Heart left ventricle (tissue), 16 donors: ENCODE results near the gene ITGAE. TPM values are rescaled to one million over a fixed set of nuclear protein-coding genes. Genes with fewer than 3 reads are reported as not detected.

ENCODE experiments used
- ATAC-seq, 4 donors: fragments of 200-7000 bp; cut with Tn5 transposase; one replicate each; pipeline ENCODE4 v1.9.1; 2020 to 2022; ENCODE audit warnings: moderate library complexity in 4 of 4, mild to moderate bottlenecking in 3 of 4, moderate number of reproducible peaks in 1 of 4
- DNase-seq, 5 donors: peaks; one replicate each; pipeline ENCODE4 v3.0.0-alpha.2; 2020
- H3K27ac ChIP-seq, 12 donors: fragments of 200-600 bp; sonication (generic) in 4 of 12; one replicate each; pipeline versions ENCODE4 v1.5.0 to v1.8.0; 2016 to 2022; ENCODE audit warnings: mild to moderate bottlenecking in 2 of 12
- H3K27me3 ChIP-seq, 9 donors: fragments of 200-600 bp; sonication (generic) in 2 of 9; one replicate each; pipeline versions ENCODE4 v1.5.1 to v1.8.0; 2016 to 2022; ENCODE audit warnings: mild to moderate bottlenecking in 3 of 9
- H3K36me3 ChIP-seq, 9 donors: fragments of 200-600 bp; sonication (generic) in 2 of 9; one replicate each; pipeline versions ENCODE4 v1.5.0 to v1.8.0; 2018 to 2022; ENCODE audit warnings: mild to moderate bottlenecking in 2 of 9
- H3K4me1 ChIP-seq, 12 donors: fragments of 200-600 bp; sonication (generic) in 4 of 12; one replicate each; pipeline versions ENCODE4 v1.5.0 to v1.8.0; 2016 to 2022; ENCODE audit warnings: mild to moderate bottlenecking in 3 of 12
- H3K4me3 ChIP-seq, 12 donors: fragments of 200-600 bp; sonication (generic) in 4 of 12; one replicate each; pipeline versions ENCODE4 v1.5.0 to v1.8.0; 2017 to 2022; ENCODE audit warnings: mild to moderate bottlenecking in 9 of 12, moderate library complexity in 4 of 12
- H3K9me3 ChIP-seq, 12 donors: fragments of 200-600 bp; sonication (generic) in 4 of 12; one replicate each; pipeline versions ENCODE4 v1.5.0 to v1.8.0; 2016 to 2022; ENCODE audit warnings: mild to moderate bottlenecking in 1 of 12
- CTCF ChIP-seq, 12 donors: fragments of 200-600 bp; sonication (generic) in 4 of 12; IDR thresholded peaks; one replicate each; pipeline versions ENCODE4 v1.5.0 to v1.8.0; 2018 to 2022; ENCODE audit warnings: antibody characterized with exemption in 12 of 12, mild to moderate bottlenecking in 5 of 12
- POLR2A ChIP-seq, 2 donors: fragments of 450-650 bp; IDR thresholded peaks; one replicate each; pipeline ENCODE4 v1.6.1; 2017; ENCODE audit warnings: antibody characterized with exemption in 2 of 2, mild to moderate bottlenecking in 2 of 2, moderate library complexity in 2 of 2
- WGBS, 4 donors: extraction: QIAGEN DNeasy Blood & Tissue Kit in 2 of 4; methylation state at CpG; one replicate each; pipeline versions ENCODE4 v1.1.5 to v1.1.7; 2013 to 2018; 5-methylcytosine and 5-hydroxymethylcytosine counted together
- intact Hi-C, 10 donors: fragments of 100-400 bp; cut with DNase I; formaldehyde crosslinking; loops; one replicate each; pipeline versions ENCODE4 v1.11.1 to v1.14.2; 2022
- polyA plus RNA-seq, 2 donors: library from polyadenylated mRNA; stranded (reverse); fragments of 200-250 nt; gene quantifications; one replicate each; pipeline ENCODE4 v1.2.3, GENCODE V29; 2013
- total RNA-seq, 9 donors: library from RNA; depleted of rRNA in 2 of 9; stranded (reverse); fragments of >200 nt in 2 of 9; fragmentation: NEBNext Ultra II Directional in 3 of 9; extraction: Animal tissue kit (Norgen Biotek cat#: 25700) in 3 of 9; gene quantifications; one replicate each; pipeline versions ENCODE4 v1.1.0 to v1.2.4, GENCODE V29; 2016 to 2023
- donor health status: ischemic (EF 13 %, LVEDD 7.1; RV severe dilation, severe dysfunction).
- donor health status: healthy with polysubstance abuse.
- donor health status: DM: no; HTN: yes; CAD: no.
- donor health status: DM: no; HTN: no; CAD: no.
- donor health status: ischemic (EF 25% LVEDD 6.9; RV normal size, moderate dysfunction).
- donor health status: ischemic (EF 25% LVEDD 5.7; RV mildly dilated, moderate dysfunction).
- donor health status: healthy.
- donor health status: DM: yes; HTN: yes; CAD: no.
- donor health status: ischemic (EF 35%, LVEDD 5.7; RV mildly dilated, moderate dysfunction).
- donor health status: nonischemic (EF 11% LVEDD 7.7; RV severe dilation, severe dysfunction).
- donor health status: DM: yes; HTN: yes; CAD: no.
- donor health status: PGD.
- donor health status: ischemic (EF 29% LVEDD 5.4; RV normal size, mild dysfunction).
- donor health status: nonischemic (EF 23%, LVEDD 6.1; RV moderate dilation, normal function).

Gene ITGAE
- total and polyA plus RNA-seq, 11 donors = 7.1 to 32.9 (median 15.3) TPM

GRCh38 chr17:3761918-3762380 is 39.0 kb downstream of the ITGAE start:
- Histone ChIP-seq H3K27ac (no peak overlapping the region), H3K9me3 (peaks cover 0 to 12% (median 5%) of the 10 kb centered on the region in 12 donors), H3K4me1 (peaks cover 0 to 6% (median 0%) of the 10 kb centered on the region in 12 donors), H3K36me3 (no peaks in the 10 kb centered on the region), H3K4me3 (no peak overlapping the region), H3K27me3 (no peaks in the 10 kb centered on the region)
- DNase-seq (no peak), ATAC-seq (no peak)
- 80 to 83% (median 81%) methylated on average over 15 to 16 of the region's 16 CpGs for WGBS, 4 donors
- no peak for TF ChIP-seq CTCF (IDR thresholded peaks at IDR 0.05)
- no peak for TF ChIP-seq POLR2A (IDR thresholded peaks at IDR 0.05)
- intact Hi-C loops = no loop called here

GRCh38 chr17:3761036-3761917 is 39.7 kb downstream of the ITGAE start:
- Histone ChIP-seq H3K27me3 (no peaks in the 10 kb centered on the region), H3K4me1 (peaks cover 0 to 6% (median 0%) of the 10 kb centered on the region in 12 donors), H3K27ac (no peak overlapping the region), H3K4me3 (no peak overlapping the region), H3K9me3 (peaks cover 0 to 12% (median 5%) of the 10 kb centered on the region in 12 donors), H3K36me3 (no peaks in the 10 kb centered on the region)
- intact Hi-C loops = no loop called here
- TF ChIP-seq POLR2A (IDR thresholded peaks at IDR 0.05) (no peak), CTCF (IDR thresholded peaks at IDR 0.05) (no peak)
- 82 to 84% (median 84%) methylated on average over 21 to 23 of the region's 23 CpGs for WGBS, 4 donors
- DNase-seq (no peak), ATAC-seq (no peak)

GRCh38 chr17:3759597-3760216 is 41.3 kb downstream of the ITGAE start:
- Histone ChIP-seq H3K27ac (no peak overlapping the region), H3K27me3 (peaks cover 0 to 5% (median 0%) of the 10 kb centered on the region in 9 donors), H3K36me3 (no peaks in the 10 kb centered on the region), H3K4me3 (no peak overlapping the region), H3K9me3 (peaks cover 0 to 12% (median 5%) of the 10 kb centered on the region in 12 donors), H3K4me1 (peaks cover 0 to 6% (median 0%) of the 10 kb centered on the region in 12 donors)
- DNase-seq = no peak
- no peak for ATAC-seq
- intact Hi-C loops = no loop called here
- WGBS, 4 donors = 83 to 88% (median 84%) methylated on average over 6 of the region's 6 CpGs
- TF ChIP-seq POLR2A (IDR thresholded peaks at IDR 0.05) (no peak), CTCF (IDR thresholded peaks at IDR 0.05) (no peak)
